GM19351 (cell line): ENCODE measurements around the gene MYO5A.
"Not testable (repeated sequence)": the region's sequence is repeated elsewhere in the genome, so short reads cannot be mapped to it uniquely, and the experiment has no call there.

Experiments used
- ATAC-seq: cut with Tn5 transposase; IDR thresholded peaks from one replicate; pipeline ENCODE4 v1.9.1; 2021; ENCODE audit warnings: mild to moderate bottlenecking, moderate library complexity; ENCODE audit not compliant: unreplicated experiment

Gene MYO5A

GRCh38 chr15:52528564-52529340 is at the start of gene MYO5A:
Gene MYO5A (minus strand): TSS chr15:52528880. CDS start chr15:52528806, 74 bp downstream.
- peak; percentile 78 for ATAC-seq

DNA sequence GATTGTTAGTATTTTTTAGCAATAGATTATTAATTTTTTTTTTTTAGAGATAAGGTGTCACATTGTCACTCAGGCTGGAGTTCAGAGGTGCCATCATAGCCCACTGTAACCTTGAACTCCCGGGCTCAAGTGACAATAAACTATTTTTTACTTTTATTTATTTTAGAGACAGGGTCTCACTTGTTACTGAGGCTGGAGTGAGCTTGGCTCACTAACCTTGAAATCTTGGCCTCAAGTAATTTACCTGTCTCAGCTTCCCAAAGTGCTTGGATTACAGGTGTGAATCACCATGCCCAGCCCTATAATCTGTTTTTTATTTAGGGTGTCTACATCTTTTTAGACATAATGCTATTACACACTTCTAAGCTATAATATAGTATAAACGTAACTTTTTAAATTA is 48.0 kb upstream of the MYO5A start:
- no peak for ATAC-seq

DNA sequence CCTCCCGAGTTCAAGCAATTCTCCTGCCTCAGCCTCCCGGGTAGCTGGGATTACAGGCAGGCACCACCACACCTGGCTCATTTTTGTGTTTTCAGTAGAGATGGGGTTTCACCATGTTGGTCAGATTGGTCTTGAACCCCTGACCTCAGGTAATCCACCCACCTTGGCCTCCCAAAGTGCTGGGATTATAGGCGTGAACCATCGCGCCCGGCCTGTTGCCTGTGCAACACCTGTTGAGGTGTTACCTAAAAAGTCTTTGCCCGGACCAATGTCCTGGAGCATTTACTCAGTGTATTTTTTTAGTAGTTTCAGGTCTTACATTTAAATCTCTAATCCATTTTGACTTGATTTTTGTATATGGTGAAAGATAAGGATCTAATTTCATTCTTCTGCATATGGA is 46.9 kb upstream of the MYO5A start:
- not testable (repeated sequence) for ATAC-seq

- no peak for ATAC-seq
Measured at GRCh38 chr15:52575072-52575471, 46.4 kb upstream of the MYO5A start.

DNA sequence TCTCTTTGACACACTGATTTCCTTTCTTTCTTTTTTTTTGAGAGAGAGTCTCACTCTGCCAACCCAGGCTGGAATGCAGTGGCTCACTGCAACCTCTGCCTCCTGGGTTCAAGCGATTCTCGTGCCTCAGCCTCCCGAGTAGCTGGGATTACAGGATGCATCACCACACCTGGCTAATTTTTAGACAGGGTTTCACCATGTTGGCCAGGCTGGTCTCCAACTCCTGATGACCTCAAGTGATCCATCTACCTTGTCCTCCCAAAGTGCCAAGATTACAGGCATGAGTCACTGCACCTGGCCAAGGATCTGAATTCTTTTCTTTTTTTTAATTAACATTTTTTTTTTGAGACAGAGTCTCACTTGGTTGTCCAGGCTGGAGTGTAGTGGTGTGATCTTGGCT is 45.9 kb upstream of the MYO5A start:
- not testable (repeated sequence) for ATAC-seq

DNA sequence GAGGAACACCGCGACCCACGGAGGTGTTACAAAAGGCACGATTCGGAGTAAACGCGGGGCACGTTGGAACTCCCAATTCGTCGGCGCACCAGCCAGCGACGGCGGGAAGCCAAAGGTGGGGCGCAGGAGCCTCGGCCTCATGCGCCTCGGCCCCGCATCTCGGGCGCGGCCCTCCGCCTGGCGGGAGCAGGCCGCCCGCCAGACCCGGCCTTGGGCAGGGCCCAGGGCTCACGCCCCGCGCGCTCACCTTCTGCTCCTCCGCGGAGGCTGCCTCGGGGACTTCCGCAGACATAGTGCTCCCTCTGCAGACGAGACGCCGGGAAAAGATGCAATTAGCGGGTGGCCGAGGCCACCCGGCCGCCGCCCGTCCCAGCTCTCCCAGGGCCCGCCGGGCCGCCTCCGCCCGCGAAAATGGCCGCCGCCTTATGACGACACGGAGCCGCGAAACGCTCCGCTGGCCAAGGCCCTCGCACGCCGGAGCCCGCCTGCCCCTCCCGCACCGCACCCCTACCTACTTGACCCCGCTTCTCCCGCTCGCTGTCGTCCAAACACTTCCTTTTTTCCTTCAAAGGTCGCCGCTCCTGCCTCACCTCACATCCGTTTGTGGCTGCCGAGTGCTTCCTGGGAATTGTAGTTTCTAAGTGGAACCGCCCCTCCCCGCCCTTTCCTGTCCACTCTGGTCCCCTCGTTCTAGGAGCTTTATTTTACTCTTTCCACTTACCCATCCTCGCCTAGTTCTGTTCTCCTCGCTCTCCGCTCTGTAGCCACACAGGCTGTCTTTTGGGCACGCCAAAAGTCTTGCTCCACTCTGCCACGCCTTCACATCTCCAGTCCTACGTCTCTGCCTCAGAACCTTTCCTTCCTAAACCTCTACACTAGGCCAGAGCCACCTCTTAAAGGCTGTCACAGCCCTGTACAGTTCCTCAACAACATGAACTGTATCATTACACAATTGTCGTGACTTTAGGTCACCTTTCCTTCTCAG is 40.2 kb upstream of the MYO5A start, which contains the start of gene ARPP19:
Gene ARPP19, minus strand, starts transcription at position 430 of the 985 bp plus-strand sequence. Its CDS starts 138 bp downstream, at position 292.
- ATAC-seq: peak; percentile 72

DNA sequence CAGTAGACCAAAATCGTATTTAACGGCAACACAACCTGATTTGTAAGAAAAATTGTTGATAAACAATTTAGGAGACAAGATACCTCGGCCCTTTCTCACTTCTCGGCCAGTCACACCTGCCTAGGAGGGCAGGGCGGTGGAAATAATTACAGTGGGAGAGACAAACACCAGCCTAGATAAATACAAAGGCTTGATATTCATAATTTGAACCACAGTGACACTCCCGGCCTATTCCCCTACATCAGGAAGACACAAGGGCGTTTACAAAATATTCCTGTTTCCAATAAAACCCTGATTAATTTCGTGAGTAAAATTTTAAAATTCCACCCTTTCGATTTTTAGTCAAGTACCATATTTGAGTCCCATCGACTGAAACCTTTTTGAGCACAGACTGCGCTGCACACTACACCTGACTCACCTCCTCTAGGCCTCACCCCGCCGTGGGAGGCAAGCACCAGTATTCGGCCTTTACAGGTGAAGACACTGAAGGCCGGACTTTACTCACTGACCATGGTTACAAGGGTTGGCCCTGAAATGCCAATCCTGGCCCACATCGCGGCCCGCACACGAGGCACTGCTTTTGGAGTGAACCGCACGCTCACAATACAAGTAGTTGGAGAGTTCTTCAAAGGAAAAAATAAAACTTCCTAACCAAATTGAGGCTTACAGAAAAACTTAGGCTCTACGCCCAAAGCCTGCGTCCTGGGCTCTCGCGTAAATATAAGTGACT is 39.4 kb upstream of the MYO5A start:
- no peak for ATAC-seq

DNA sequence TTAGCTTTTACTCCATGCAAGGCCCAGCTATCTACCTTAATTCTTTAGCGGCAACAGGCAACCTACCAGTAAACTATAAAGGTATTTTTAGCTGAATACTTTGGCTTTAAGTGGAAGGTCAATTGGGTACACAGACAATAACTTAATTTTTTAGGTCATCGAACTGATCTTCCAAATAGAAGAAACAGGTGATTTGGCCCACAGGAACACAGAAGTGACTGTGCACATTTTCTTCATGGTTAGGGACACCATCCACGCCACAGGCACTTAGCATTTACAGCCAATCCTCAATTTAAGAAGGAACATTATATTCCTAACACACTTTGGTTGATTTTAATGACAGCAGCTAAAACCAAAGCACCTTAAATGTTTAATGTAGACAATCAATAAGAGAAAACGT is 38.2 kb upstream of the MYO5A start:
- no peak for ATAC-seq

DNA sequence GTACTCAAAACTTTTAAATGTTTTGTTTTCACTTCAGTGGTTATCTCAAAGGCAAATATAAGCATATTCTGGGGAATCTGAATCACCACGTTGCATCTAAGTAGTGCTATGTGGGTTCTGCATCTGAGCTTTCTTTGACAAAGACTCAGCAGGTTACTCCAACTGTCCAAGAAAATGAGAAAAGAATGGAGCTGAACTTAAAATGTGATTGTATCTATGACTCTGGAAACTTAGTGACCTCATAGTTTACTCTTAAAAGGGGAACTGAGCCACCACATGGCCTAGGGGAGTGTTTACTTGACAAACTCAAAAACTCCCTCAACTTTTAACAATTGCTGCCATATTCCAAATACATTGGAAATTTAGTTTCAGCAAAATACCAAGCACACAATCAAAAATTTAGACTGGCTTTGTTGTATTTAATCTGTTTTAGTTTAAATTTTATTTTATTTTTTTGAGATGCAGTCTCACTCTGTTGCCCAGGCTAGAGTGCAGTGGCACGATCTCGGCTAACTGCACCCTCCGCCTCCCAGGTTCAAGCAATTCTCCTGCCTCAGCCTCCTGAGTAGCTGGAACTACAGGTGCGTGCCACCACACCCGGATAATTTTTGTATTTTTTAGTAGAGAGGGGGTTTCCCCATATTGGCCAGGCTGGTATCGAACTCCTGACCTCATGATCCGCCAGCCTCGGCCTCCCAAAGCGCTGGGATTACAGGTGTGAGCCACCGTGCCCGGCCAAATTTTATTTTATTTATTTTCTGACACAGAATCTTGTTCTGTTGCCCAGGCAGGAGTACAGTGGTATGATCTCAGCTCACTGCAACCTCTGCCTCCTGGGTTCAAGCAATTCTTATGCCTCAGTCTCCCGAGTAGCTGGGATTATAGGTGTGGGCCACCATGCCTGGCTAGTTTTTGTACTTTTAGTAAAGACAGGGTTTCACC is 37.0 kb upstream of the MYO5A start:
- ATAC-seq: peak; percentile 55

DNA sequence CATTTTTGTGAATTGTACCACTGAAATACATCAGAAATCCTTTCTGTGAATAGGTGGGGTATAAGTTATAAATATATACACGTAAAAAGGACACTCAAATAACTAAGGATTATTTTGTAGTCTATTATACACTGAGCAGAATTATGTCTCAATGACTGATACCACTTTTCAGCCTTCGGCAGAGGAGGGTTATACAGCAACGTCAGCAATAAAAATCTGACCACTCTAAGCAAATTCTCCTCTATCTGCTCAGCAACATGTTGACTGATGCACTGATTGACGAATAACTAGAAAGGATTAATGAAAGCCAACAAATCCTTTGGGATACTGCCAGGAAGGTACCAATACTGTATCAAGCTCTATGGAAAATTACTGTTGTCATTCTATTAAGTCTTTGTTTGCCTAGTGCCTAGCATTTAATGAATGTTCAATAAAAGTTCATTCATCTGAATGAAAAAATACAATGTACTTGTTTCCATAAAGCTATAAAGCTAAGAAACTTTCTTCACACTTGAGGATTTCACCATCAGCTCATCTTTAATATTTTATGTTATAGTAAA is 34.9 kb upstream of the MYO5A start:
- no peak for ATAC-seq

DNA sequence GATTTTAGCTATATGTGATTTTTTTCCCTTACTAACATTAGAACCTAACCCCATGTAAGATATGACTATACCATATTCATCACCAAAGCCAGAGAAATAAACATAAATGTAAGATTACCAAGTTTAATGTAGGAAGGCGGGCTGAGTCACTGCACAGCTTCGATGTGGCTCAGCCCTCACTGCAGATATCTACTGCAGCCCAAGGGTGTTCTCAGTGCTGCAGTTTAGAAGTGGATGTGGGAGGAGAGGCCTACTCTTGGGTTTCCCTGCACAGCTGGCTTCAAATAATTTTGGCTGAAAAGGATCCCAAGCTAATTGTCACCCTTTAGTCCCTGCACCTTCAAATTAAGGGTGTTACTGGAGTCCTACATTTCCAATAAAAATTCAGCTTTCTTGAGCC is 30.9 kb upstream of the MYO5A start:
- ATAC-seq: peak; percentile 39

GRCh38 chr15:52559022-52559421 is 30.3 kb upstream of the MYO5A start:
- ATAC-seq: peak; percentile 42

DNA sequence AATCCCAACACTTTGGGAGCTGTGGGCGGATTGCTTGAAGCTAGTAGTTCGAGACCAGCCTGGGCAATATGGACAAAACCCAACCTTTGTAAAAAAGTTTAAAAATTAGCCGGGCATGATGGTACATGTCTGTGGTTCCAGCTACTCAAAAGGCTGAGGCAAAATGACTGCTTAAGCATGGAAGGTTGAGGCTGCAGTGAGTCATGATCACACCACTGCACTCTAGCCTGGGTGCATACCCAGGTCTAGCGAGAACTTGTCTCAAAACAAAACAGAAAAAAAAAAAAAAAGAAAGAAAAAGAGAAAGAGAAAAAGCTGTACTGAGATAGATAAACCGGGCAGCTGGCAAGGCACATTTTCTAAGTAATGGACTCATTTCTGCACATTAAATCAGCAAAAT is 29.5 kb upstream of the MYO5A start:
- peak; percentile 77 for ATAC-seq

GRCh38 chr15:52557274-52557641 is 28.6 kb upstream of the MYO5A start:
- no peak for ATAC-seq

GRCh38 chr15:52556524-52557273 is 28.0 kb upstream of the MYO5A start:
- no peak for ATAC-seq

DNA sequence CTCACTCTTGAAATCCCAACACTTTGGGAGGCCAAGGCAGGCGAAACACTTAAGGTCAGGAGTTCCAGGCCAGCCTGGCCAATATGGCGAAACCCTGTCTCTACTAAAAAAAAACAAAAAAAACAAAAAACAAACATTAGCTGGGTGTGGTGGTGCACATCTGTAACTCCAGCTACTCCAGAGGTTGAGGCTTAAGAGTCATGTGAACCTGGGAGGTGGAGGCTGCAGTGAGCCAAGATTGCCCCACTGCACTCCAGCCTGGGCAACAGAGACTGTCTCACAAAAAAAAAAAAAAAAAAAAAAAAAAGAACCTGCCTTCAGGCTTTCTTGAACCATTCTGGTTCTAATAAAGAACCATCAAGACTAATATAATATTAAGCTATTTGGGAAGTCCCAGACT is 23.6 kb upstream of the MYO5A start:
- no peak for ATAC-seq

- ATAC-seq: no peak
Measured at GRCh38 chr15:52551762-52552161, 23.1 kb upstream of the MYO5A start.

DNA sequence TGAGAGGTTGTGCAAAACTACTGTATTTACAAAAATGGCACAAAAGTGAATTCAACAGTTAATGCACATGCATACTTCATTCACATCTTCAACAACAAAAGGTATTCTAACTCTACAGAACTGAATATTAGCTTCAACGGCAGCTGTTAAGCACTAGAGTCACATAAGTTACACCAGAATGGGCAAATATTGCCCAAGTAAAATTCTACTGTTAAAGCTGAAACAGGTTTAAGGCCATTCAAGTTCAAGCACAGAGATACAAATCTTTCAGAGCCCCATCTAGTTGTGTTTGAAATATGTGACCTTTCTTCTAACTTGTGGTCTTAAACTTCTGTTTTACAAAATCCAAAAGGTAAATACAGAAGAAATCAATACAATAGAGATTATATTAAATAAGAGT is 22.5 kb upstream of the MYO5A start:
- not testable (repeated sequence) for ATAC-seq
